Ascending aorta (tissue), 2 donors: ENCODE measurements around the gene CYB5R2. TPM values are rescaled to one million over a fixed set of nuclear protein-coding genes. Genes with fewer than 3 reads are reported as not detected.
"Not testable (repeated sequence)": the region's sequence is repeated elsewhere in the genome, so short reads cannot be mapped to it uniquely, and the experiment has no call there.

Experiments used
- DNase-seq, 2 donors: peaks; one replicate each; pipeline ENCODE4 v3.0.0-alpha.2; 2019; ENCODE audit warnings: low spot score in 2 of 2
- H3K27ac ChIP-seq, 2 donors: fragments of 200-600 bp; sonication (generic); one replicate each; pipeline ENCODE4 v1.5.1; 2016 to 2017; ENCODE audit warnings: mild to moderate bottlenecking in 1 of 2
- H3K27me3 ChIP-seq: fragments of 200-600 bp; sonication (generic); one replicate; pipeline ENCODE4 v1.5.1; 2017
- H3K36me3 ChIP-seq, 2 donors: fragments of 200-600 bp; sonication (generic); one replicate each; pipeline ENCODE4 v1.5.1; 2016
- H3K4me1 ChIP-seq, 2 donors: fragments of 200-600 bp; sonication (generic); one replicate each; pipeline ENCODE4 v1.5.1; 2016 to 2017; ENCODE audit warnings: mild to moderate bottlenecking in 1 of 2
- H3K4me3 ChIP-seq, 2 donors: fragments of 200-600 bp; sonication (generic); one replicate each; pipeline ENCODE4 v1.5.1; 2016 to 2017; ENCODE audit warnings: mild to moderate bottlenecking in 1 of 2
- H3K9me3 ChIP-seq, 2 donors: fragments of 200-600 bp; sonication (generic); one replicate each; pipeline ENCODE4 v1.5.1; 2016
- CTCF ChIP-seq, 3 experiments: fragments of 200-600 bp in 2 of 3; fragments of 450-650 bp in 1 of 3; sonication (generic) in 2 of 3; IDR thresholded peaks; one replicate each; pipeline ENCODE4 v1.5.1; 2016 to 2019; ENCODE audit warnings: antibody characterized with exemption in 3 of 3, mild to moderate bottlenecking in 1 of 3, moderate library complexity in 1 of 3
- intact Hi-C: fragments of 100-400 bp; cut with DNase I; formaldehyde crosslinking; loops from one replicate; pipeline ENCODE4 v1.15.1; 2023
- total RNA-seq: library from RNA; depleted of rRNA; stranded (reverse); fragments of >200 nt; gene quantifications from one replicate; pipeline ENCODE4 v1.1.0, GENCODE V29; 2016

Gene CYB5R2
- total RNA-seq, 1 donor from 2014 or later = 35.8 TPM

GRCh38 chr11:7664867-7665266, 8.4 kb downstream of the CYB5R2 start:
- no peak for TF ChIP-seq CTCF (IDR thresholded peaks at IDR 0.05)
- H3K4me3 ChIP-seq = no peak overlapping the region
- no peak overlapping the region for H3K27ac ChIP-seq
- H3K27me3 ChIP-seq = no peaks in the 10 kb centered on the region
- H3K4me1 ChIP-seq = no peaks in the 10 kb centered on the region
- DNase-seq = no peak
- no peaks in the 10 kb centered on the region for H3K9me3 ChIP-seq
- peaks cover 0 to 6% of the 10 kb centered on the region in 2 donors for H3K36me3 ChIP-seq
- intact Hi-C loops = loop anchor here (1.0 kb wide), 1 partner anchor 94 kb away; no protein-coding TSS in a partner anchor

GRCh38 chr11:7663531-7663930, 9.8 kb downstream of the CYB5R2 start:
- H3K9me3 ChIP-seq, H3K27me3 ChIP-seq, DNase-seq, H3K36me3 ChIP-seq, H3K27ac ChIP-seq, H3K4me1 ChIP-seq, H3K4me3 ChIP-seq, intact Hi-C loops: not testable (repeated sequence)

DNA sequence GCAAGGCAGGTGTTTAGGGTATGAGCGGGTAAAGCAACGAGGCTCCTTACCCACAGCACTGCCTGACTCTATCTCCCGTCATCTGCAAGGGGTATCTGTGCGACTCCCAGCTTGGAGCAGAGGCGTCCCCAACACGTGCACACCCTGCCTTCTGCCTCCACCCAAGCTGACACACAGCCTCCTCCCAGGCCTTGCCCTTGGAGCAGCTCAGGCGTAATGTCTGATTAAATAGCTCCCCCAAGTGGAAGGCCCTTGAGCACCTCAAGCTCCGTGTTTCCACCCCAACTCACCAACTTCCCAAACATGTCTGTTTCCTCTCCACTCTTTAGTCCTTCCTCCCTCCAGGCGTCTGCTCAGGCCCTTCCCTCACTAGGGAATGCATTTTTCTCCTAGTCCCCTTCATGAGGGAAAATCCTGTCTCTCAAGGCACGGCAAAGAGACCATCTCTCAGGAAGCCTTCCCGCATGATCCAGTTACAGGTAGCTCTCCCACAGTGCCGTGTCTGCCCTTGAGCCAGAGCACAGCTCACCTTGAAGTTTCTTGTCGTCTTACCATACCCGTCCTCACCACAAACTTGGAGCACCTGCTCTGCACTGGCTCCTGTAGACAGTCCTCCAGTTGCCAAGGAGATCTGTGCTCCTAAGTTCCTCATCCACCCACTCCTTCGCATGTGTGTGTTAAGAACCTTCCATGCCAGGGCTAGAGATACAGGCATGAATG, 15.8 kb downstream of the CYB5R2 start:
- peak in 2 of 3 experiments; percentile 18 to 44 for TF ChIP-seq CTCF (IDR thresholded peaks at IDR 0.05)
- Histone ChIP-seq H3K27ac (no peak overlapping the region), H3K4me3 (no peak overlapping the region), H3K36me3 (peaks cover 31 to 47% of the 10 kb centered on the region in 2 donors), H3K4me1 (no peaks in the 10 kb centered on the region), H3K27me3 (no peaks in the 10 kb centered on the region), H3K9me3 (no peaks in the 10 kb centered on the region)
- DNase-seq = peak in 1 of 2 donors; percentile 21
- intact Hi-C loops = no loop called here

GRCh38 chr11:7656704-7657103, 16.6 kb downstream of the CYB5R2 start:
- H3K4me3 ChIP-seq = no peak overlapping the region
- no peak overlapping the region for H3K27ac ChIP-seq
- no peaks in the 10 kb centered on the region for H3K27me3 ChIP-seq
- H3K4me1 ChIP-seq = no peaks in the 10 kb centered on the region
- TF ChIP-seq CTCF (IDR thresholded peaks at IDR 0.05) = no peak
- peaks cover 39 to 55% of the 10 kb centered on the region in 2 donors for H3K36me3 ChIP-seq
- no peaks in the 10 kb centered on the region for H3K9me3 ChIP-seq
- peak in 1 of 2 donors; percentile 24 for DNase-seq
- intact Hi-C loops = no loop called here

DNA sequence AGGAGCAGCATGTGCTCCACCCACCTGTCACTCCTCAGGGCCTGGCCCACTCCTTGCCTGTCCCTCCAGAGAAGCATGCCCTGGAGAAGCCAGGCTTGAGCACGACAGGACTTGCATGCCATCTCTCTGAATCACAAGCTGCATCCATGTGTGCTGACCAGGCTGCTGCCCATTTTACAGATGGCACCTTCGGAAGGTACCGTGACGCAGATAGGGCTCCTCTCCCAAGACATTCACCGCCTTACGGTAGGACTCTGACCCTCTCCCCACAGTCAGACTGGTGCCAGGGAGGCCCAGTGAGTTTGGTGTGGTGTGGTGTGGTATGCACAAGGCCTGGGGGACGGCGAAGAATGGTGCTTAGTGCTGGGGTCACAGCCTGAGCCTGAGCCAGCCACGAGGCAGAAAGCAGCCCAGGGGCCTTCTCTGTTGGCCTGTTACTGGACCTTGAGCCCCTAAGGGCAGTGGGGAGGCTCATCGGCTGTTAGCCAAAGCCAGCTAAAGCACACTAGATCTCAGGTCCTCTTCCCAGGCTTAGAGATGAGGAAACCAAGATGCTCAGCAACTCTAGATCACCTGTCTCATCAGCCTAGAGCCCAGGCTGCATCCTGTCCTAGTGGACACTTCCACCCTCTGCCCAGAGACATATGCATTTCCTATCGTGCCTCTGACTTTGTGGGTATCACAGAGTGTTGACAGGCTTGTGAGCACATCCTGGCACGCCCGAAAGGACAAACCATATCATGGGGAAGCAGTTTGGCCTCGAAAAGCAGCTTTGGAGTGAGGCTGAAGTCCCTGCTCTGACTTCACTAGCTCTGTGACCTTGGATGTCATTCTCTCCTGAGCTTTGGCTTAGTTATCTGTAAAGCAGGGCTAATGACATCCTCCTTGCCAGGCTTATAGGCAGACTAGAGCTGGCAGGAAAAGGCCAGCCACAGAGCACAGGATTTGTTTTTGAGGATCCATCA, 17.8 kb downstream of the CYB5R2 start:
- H3K4me3 ChIP-seq = no peak overlapping the region
- H3K9me3 ChIP-seq = no peaks in the 10 kb centered on the region
- TF ChIP-seq CTCF (IDR thresholded peaks at IDR 0.05) = no peak
- no peaks in the 10 kb centered on the region for H3K27me3 ChIP-seq
- intact Hi-C loops = no loop called here
- H3K4me1 ChIP-seq = no peaks in the 10 kb centered on the region
- H3K27ac ChIP-seq = no peak overlapping the region
- peaks cover 51 to 67% of the 10 kb centered on the region in 2 donors for H3K36me3 ChIP-seq
- peak in 1 of 2 donors; percentile 53 for DNase-seq
